ENCODE measurements around the gene MROH8.
A peak's percentile ranks its signal among the peaks of the same experiment; 100 is the strongest.

The MROH8 gene

DNA sequence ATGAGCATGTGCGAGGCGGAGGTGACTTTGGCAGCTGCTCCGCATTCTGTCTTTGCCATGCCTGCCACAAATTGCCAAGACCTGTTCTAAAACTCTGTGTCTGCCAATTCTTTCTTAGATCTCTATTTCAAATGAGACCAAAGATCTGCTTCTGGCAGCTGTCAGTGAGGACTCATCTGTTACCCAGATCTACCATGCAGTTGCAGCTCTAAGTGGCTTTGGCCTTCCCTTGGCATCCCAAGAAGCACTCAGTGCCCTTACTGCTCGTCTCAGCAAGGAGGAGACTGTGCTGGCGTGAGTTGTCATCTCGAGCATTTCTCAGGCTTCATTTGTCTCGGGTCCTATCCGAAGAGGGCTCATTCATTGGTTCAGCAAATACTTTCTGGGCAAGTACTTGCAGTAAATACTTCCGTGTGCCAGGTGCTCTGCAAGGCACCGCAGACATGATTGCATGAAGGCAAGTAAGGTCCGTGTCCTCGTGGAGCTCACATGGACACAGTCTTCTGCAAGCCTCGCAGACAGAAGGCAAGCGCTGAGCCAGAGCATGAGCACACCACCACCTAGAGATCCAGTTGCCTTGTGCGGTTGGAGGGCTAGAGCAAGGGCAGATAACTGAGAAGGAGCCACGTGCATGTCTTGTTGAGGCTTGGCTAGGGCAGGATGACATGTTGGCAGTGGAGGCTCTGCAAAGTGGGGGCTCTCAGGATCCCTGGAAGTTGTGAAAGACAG is 19.7 kb upstream of the MROH8 start:
- DNase-seq = no peak

GRCh38 chr20:37194621-37195417 is 15.5 kb upstream of the MROH8 start:
- DNase-seq = no peak

DNA sequence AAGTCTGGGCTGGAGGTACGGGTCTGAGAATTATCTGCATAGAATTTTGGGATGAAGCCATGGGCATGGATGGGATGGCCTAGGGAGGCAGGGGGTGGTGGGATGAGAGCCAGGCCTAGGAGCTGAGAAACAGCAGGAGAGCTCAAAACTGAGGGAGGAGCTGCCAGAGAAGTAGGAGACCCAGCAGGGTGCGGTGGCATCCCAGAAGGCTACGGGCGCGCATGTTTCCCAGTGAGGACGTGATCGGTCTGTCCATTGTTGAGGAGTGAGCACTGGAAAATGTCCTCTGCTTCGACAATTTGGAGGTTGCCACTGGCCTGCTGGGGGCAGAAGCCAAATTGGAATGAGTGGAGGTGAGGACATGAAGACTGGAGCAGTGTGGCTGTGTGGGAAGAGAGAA is 14.5 kb upstream of the MROH8 start:
- DNase-seq = no peak

DNA sequence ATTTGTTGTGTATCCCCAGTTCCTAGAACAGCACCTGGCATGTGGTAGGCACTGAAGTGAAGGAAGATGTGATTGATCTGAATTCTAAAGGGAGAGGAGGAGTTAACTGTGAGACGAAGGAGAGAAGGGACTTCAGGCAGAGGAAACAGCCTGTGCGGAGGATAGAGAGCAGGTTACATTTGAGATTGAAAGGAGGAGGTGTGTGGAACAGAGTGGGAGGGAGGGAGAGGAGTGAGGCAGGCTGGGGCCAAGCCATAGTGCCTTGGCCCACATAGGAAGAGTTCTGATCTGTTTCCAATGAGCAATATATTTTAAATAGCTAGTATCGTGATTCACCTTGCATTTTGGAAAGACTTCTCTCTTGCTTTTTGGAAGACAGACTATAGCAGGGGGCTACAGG is 13.9 kb upstream of the MROH8 start:
- no peak for DNase-seq

- DNase-seq = peak; percentile 79
Observed at GRCh38 chr20:37192137-37192854, 12.9 kb upstream of the MROH8 start.

DNA sequence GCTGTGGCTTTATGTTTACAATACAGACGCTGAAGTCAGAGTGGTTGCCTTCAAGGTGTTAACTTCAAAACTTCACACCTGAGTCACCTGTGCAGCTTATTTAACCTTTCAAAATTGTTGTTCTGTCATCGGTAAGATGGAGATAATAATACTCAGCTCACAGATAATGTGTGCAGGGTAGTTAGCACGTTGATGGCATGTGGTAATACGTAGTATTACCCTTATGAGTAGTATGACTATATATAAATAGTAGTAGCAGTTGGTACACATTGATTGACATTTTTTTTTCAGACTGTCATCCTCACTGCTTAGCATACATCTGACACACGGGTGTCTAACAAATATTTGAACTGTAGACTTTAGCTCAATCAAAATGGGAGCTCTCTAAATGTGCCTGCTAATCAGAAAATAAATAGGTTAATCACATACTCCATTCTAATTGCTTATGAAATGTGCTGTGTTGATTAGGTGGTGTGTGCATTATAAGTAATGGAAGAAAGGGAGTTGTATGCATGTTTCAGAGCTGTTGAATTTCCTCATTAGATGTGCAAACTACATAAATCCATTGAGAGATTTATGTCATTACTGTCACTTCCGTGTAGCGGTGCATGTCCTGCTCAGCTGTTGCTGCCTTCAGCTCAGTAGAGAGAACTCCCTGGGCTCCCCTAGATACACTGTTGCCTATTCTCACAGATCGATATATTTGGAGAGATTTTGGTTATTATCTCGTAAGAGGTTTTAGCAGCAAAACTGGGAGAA is 11.2 kb upstream of the MROH8 start:
- DNase-seq = no peak

- DNase-seq = no peak
Observed at GRCh38 chr20:37189416-37190016, 10.2 kb upstream of the MROH8 start.

DNA sequence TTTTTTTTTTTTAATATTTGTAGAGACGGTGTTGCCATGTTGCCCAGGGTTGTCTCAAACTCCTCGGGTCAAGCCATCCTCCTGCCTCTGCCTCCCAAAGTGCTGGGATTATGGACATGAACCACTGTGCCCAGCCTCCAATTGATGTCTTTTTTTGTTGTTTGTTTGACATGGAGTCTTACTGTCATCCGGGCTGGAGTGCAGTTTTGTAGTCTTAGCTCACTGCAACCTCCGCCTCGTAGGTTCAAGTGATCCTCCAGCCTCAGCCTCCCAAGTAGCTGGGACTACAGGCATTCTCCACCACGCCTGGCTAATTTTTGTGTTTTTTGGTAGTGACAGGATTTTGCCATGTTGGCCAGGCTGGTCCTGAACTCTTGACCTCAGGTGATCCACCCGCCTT is 9.4 kb upstream of the MROH8 start:
- no peak for DNase-seq

GRCh38 chr20:37185686-37186085 is 6.3 kb upstream of the MROH8 start:
- DNase-seq = no peak

DNA sequence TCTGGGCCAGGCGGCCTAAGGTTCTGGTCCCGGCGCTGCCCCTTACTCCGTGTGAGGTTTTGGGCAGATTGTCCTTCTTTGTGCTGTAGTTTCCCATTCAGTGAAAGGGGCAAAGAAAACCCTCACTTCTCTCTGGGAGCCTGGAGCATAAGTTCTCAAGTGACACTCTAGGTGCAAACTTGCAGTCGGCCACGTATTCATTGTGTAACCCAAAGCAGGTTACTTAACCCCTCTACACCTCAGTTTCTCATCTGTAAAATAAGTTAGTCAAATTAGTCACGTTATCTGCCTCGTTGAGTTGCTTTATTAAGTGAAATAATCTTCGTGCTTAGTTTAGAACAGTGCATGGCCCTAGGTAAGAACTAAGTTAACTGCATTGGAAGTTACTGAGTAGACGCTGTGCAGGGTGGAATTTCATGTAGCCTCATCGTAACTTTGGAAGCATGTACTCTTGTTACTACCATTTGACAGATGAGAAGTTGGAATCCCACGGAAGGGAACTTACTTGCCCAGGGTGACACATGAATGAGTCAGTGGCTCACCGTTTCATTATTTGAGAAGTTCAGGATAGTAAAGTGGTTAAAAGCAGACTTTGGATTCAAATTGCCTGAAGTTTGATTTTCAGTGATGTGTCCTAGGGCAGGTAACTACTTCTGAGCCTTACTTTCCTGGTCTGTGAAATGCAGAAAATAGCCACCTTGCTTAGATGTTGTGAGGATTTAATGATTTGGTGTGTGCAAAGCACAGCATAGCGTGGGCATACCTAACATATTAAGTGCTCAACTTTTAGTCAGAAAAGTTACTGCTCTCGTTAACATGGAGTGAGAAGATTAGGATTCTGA is 556 bp upstream of the MROH8 start:
- no peak for DNase-seq

DNA sequence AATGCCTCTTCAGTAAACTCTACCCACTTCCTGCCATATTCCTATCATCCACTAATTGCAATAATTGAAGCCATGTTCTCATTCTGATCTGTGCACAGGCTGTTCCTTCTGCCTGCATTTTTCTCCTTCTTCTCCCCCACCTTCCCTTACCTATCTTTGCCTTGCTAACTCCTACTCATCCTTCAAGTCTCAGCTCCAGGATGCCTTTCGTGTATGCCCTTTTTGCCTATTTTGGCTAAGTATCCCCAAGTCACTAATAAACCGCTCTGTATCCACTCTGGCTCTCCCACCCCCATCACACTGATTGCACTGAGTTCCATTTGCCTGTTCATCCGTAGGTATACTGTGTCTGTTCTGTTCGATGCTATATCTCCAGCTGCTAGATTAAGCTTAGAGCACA is 6.5 kb downstream of the MROH8 start:
- no peak for DNase-seq

DNA sequence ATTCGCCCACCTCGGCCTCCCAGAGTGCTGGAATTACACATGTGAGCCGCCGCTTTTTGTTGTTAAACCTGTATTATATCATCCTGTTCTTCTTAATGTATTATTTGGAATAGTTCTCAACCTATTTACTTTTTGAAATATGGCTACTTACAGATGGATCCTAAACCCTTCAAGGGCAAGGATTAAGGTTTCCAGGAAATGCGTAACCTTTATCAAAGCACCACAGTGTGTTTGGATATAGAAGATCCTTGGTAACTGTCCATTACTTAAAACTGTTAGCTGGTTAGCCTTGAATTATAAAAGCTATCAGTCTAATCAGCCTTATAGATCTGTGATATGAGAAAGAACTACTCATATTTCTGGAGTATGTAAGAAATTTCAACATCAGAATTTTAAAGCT is 12.5 kb downstream of the MROH8 start:
- no peak for DNase-seq

DNA sequence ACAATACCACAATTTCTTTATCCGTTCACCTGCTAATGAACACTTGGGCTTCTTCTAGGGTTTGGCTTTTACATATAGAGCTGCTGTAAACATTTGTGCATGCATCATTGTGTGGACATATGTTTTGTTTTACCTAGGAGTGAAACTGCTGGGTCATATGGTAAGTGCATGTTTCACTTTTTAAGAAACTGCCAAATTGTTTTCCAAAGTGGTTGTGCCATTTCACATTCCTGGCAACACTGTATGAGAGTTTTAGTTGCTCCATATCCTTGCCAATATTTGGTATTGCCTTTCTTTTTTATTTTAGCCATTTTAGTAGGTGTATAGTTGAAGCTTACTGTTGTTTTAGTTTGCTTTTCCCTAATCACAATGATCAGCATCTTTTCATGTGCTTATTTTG is 14.3 kb downstream of the MROH8 start:
- DNase-seq = no peak

DNA sequence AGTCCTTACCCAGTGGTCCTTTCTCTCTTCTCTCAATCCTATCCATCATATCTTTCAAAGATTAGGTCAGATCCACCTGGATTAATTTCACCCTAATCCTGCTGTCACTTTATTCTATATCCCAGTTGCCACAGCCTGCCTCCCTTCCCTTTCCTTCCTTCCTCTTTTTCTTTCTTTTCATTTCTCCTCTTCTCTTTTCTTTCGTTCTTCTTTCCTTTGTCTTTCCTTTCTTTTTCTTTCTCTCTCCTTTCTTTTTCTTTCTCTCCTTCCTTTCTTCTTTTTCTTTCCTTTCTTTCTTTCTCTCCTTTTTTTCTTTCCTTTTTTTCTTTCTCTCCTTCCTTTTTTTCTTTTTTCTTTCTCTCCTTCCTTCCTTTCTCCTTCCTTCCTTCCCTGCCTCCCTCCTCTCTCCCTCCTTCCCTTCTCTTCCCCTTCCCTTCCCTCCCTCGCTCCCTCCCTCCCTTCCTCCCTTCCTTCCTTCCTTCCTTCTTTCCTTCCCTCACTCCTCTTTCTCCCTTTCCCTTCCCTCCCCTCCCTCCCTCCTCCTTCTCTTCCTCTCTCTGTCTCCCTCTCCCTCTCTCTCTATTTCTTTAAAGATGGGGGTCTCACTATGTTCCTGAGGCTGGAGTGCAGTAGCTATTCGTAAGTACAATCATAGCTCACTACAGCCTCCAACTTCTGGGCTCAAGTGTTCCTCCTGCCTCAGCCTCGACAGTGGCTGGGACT is 15.4 kb downstream of the MROH8 start:
- no peak for DNase-seq

DNA sequence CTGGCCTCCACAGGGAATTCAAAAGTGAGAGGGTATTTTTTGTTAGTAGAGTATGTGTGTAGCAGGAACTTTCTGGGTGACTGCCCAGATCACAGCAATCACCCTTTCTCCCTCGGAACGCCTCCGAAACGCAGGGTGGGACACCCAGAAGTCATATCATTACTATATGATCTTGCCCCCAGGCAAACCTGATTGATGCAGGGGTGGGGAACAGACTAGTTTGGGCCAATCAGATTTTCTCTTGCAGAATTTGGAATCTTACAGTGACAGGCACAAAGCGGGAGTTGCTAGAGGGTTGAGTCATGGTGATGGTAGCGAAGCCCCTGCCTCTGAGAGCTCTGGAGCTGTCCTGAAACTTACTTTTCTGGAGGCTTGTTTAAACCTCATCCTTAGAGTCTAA is 16.7 kb downstream of the MROH8 start:
- DNase-seq = no peak

DNA sequence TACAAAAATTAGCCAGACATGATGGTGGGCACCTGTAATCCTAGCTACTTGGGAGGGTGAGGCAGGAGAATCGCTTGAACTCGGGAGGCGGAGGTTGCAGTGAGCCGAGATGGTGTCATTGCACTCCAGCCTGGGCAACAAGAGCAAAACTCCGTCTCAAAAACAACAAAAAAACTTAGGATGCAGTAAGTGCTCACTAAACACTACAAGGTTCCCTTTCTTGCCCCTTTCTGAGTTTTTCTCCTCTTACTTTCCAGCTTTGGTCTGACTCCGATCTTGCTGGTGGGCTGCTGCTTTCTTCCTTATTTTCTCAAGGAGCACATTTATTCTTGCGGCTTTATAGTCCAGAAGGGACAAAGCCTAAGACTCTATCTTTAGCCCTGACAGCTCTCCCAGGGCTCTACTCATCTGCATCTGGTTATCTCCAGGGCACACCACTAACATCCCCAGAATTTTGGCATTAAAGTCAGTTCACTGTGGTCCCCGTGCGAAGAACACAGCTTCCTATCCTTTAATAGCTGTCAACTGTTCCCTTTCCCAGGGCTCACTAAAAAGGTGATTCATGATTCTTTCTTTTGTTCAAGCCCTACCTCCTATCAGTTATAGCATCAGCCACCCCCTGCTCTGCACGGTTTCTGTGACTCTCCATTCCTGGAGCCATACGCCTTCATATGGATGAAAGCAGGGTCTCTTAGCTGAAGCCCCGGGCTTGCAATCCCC is 17.4 kb downstream of the MROH8 start:
- no peak for DNase-seq

DNA sequence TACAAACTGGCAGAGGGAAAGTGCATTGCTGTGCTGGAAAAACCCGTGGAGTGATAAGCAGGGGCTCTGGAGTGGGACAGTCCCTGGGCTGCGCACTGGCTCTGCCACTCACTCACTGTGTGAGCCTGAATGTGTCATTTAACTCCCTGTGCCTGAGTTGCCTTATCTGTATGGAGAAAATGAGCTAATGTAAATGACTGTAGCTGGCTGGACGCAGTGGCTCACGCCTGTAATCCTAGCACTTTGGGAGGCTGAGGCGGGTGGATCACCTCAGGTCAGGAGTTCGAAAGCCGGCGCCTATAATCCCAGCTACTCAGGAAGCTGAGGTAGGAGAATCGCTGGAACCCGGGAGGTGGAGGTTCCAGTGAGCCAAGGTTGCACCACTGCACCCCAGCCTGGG is 18.7 kb downstream of the MROH8 start:
- DNase-seq = no peak

DNA sequence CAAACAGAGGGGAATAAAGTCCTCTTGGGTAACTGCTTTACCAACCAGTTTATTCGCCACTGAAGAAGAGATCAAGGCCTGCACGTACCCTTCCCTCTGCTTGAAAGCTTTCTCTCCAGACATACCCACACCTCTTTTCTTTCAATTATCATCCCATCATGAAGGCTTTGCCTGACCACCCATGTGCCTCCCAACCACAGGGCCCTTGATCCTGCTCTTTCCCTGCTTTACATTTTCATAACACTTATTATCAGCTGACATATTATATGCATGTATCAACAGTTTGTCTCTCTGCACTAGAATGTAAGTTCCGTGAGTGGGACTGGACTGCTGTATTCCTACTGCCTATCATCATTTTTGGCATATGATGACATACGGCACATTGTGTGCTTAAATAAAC is 21.1 kb downstream of the MROH8 start:
- DNase-seq = no peak

GRCh38 chr20:37155987-37156386 is 23.4 kb downstream of the MROH8 start:
- no peak for DNase-seq

DNA sequence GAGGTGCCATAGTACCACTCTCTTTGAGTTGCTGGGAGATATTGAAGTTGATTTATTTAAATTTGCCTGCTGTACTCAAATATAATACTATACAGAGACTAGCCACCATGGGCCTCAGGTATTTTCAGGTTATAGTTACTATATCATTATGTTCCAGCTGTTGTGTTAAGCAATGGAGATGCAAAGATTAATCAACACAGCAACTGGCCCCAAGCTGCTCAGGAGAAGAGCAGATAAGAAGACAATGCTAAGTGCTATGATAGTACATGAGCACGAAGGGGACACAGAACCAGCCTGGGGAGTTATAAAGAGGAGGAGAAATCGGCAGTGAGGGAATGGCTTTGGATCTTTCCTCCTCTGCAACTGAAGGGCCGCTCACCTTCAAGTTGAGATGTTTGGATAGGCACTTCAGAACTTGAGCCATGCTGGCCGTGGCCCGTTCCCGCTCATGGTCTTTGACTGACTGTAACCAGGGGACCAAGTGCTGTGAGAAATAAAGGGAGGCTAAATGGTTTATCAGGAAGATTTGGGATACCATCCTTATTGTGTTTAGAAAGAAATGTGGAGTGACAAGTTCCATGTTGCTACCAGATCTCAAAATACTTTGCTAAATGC is 24.6 kb downstream of the MROH8 start:
- no peak for DNase-seq

Data from NCI-H1092 treated with DMSO at 0.1 percent for 48 hours (cell line).